Gastrocnemius medialis (tissue), 4 donors: ENCODE results near the gene DCLRE1A.

Source experiments
- POLR2A ChIP-seq, 2 donors: fragments of 450-650 bp; IDR thresholded peaks; one replicate each; pipeline ENCODE4 v1.6.1; 2017; ENCODE audit warnings: antibody characterized with exemption in 2 of 2, mild to moderate bottlenecking in 2 of 2, moderate library complexity in 2 of 2
- TF ChIP-seq, protein P1 (sequence below), 5 experiments: fragments of 450-650 bp in 3 of 5; fragments of 200-600 bp in 2 of 5; sonication (generic) in 2 of 5; IDR thresholded peaks in 4 of 5; conservative IDR thresholded peaks in 1 of 5; 1 replicate in 4 of 5; 2 replicates in 1 of 5; pipeline ENCODE4 v1.5.1; 2016 to 2019; ENCODE audit warnings: antibody characterized with exemption in 5 of 5, mild to moderate bottlenecking in 3 of 5, moderate library complexity in 3 of 5

DNA sequence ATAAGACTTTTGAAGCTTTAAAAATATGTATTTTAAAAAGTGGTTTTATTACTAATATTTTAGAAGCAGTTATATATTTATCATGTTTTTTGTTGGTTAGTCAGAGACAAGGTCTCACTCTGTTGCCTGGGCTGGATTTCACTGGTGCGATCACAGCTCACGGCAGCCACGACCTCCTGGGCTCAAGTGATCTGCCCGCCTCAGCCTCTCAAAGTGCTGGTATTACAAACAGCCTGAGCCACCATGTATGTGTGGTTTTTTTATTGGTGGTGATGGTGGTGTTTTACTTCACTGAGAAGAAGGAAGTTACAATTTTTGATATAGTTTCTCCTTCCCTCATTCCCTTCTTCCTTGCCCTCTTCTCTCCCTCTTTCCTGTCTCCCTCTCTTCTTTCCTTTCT, 14.0 kb upstream of the DCLRE1A start:
- TF ChIP-seq, protein P1, sequence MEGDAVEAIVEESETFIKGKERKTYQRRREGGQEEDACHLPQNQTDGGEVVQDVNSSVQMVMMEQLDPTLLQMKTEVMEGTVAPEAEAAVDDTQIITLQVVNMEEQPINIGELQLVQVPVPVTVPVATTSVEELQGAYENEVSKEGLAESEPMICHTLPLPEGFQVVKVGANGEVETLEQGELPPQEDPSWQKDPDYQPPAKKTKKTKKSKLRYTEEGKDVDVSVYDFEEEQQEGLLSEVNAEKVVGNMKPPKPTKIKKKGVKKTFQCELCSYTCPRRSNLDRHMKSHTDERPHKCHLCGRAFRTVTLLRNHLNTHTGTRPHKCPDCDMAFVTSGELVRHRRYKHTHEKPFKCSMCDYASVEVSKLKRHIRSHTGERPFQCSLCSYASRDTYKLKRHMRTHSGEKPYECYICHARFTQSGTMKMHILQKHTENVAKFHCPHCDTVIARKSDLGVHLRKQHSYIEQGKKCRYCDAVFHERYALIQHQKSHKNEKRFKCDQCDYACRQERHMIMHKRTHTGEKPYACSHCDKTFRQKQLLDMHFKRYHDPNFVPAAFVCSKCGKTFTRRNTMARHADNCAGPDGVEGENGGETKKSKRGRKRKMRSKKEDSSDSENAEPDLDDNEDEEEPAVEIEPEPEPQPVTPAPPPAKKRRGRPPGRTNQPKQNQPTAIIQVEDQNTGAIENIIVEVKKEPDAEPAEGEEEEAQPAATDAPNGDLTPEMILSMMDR (IDR thresholded peaks at IDR 0.05 in 4 of 5, conservative IDR thresholded peaks at IDR 0.05 in 1 of 5): no peak
- no peak for TF ChIP-seq POLR2A (IDR thresholded peaks at IDR 0.05)
